ENCODE measurements around the gene EEF2KMT.
"Not testable (repeated sequence)": the region's sequence is repeated elsewhere in the genome, so short reads cannot be mapped to it uniquely, and the experiment has no call there.

EEF2KMT gene

GRCh38 chr16:5093746-5094145, 3.8 kb downstream of the EEF2KMT start:
- not testable (repeated sequence) for H3K9me3 ChIP-seq (ENCODE audit: control insufficient read depth, low read length); H3K27ac ChIP-seq (ENCODE audit: insufficient read depth, low read depth, low read length, poor library complexity, severe bottlenecking); H3K36me3 ChIP-seq (ENCODE audit: control insufficient read depth, insufficient read depth, low read length); H3K4me1 ChIP-seq (ENCODE audit: control insufficient read depth, insufficient read depth, low read length); H3K27me3 ChIP-seq (ENCODE audit: control insufficient read depth, insufficient read depth, low read length, poor library complexity, severe bottlenecking); H3K4me3 ChIP-seq (ENCODE audit: insufficient read depth, low read depth, low read length)
- 88 to 91% methylated on average over 10 of the region's 11 CpGs for WGBS, 2 experiments

- WGBS, 2 experiments = 85 to 89% methylated on average over 7 of the region's 9 CpGs
- not testable (repeated sequence) for H3K4me1 ChIP-seq (ENCODE audit: control insufficient read depth, insufficient read depth, low read length); H3K9me3 ChIP-seq (ENCODE audit: control insufficient read depth, low read length); H3K27ac ChIP-seq (ENCODE audit: insufficient read depth, low read depth, low read length, poor library complexity, severe bottlenecking); H3K27me3 ChIP-seq (ENCODE audit: control insufficient read depth, insufficient read depth, low read length, poor library complexity, severe bottlenecking); H3K4me3 ChIP-seq (ENCODE audit: insufficient read depth, low read depth, low read length); H3K36me3 ChIP-seq (ENCODE audit: control insufficient read depth, insufficient read depth, low read length)
Observed at GRCh38 chr16:5093081-5093480, 4.5 kb downstream of the EEF2KMT start.

GRCh38 chr16:5090592-5090991, 7.0 kb downstream of the EEF2KMT start:
- not testable (repeated sequence) for H3K36me3 ChIP-seq (ENCODE audit: control insufficient read depth, insufficient read depth, low read length); H3K9me3 ChIP-seq (ENCODE audit: control insufficient read depth, low read length); H3K27me3 ChIP-seq (ENCODE audit: control insufficient read depth, insufficient read depth, low read length, poor library complexity, severe bottlenecking); H3K4me3 ChIP-seq (ENCODE audit: insufficient read depth, low read depth, low read length); H3K27ac ChIP-seq (ENCODE audit: insufficient read depth, low read depth, low read length, poor library complexity, severe bottlenecking); H3K4me1 ChIP-seq (ENCODE audit: control insufficient read depth, insufficient read depth, low read length)
- WGBS, 2 experiments = 95 to 96% methylated on average over 9 of the region's 9 CpGs

GRCh38 chr16:5089911-5090555, 7.6 kb downstream of the EEF2KMT start:
- not testable (repeated sequence) for H3K36me3 ChIP-seq (ENCODE audit: control insufficient read depth, insufficient read depth, low read length); H3K27ac ChIP-seq (ENCODE audit: insufficient read depth, low read depth, low read length, poor library complexity, severe bottlenecking)
- WGBS, 2 experiments = 95 to 96% methylated on average over 26 of the region's 26 CpGs

GRCh38 chr16:5088936-5089335, 8.7 kb downstream of the EEF2KMT start:
- not testable (repeated sequence) for H3K27me3 ChIP-seq (ENCODE audit: control insufficient read depth, insufficient read depth, low read length, poor library complexity, severe bottlenecking); H3K4me1 ChIP-seq (ENCODE audit: control insufficient read depth, insufficient read depth, low read length); H3K9me3 ChIP-seq (ENCODE audit: control insufficient read depth, low read length); H3K4me3 ChIP-seq (ENCODE audit: insufficient read depth, low read depth, low read length); H3K27ac ChIP-seq (ENCODE audit: insufficient read depth, low read depth, low read length, poor library complexity, severe bottlenecking); H3K36me3 ChIP-seq (ENCODE audit: control insufficient read depth, insufficient read depth, low read length)
- 94% methylated on average over 17 of the region's 17 CpGs for WGBS, 2 experiments

More at GRCh38 chr16:5089911-5090555, 7.6 kb downstream of the EEF2KMT start:
- H3K27me3 ChIP-seq (ENCODE audit: control insufficient read depth, insufficient read depth, low read length, poor library complexity, severe bottlenecking); H3K9me3 ChIP-seq (ENCODE audit: control insufficient read depth, low read length); H3K4me1 ChIP-seq (ENCODE audit: control insufficient read depth, insufficient read depth, low read length); H3K4me3 ChIP-seq (ENCODE audit: insufficient read depth, low read depth, low read length): not testable (repeated sequence)

- 95 to 96% methylated on average over 18 of the region's 18 CpGs for WGBS, 2 experiments
- H3K27ac ChIP-seq (ENCODE audit: insufficient read depth, low read depth, low read length, poor library complexity, severe bottlenecking); H3K36me3 ChIP-seq (ENCODE audit: control insufficient read depth, insufficient read depth, low read length); H3K27me3 ChIP-seq (ENCODE audit: control insufficient read depth, insufficient read depth, low read length, poor library complexity, severe bottlenecking); H3K9me3 ChIP-seq (ENCODE audit: control insufficient read depth, low read length); H3K4me3 ChIP-seq (ENCODE audit: insufficient read depth, low read depth, low read length); H3K4me1 ChIP-seq (ENCODE audit: control insufficient read depth, insufficient read depth, low read length): not testable (repeated sequence)
Observed at GRCh38 chr16:5088086-5088790, 9.4 kb downstream of the EEF2KMT start.

- not testable (repeated sequence) for H3K4me1 ChIP-seq (ENCODE audit: control insufficient read depth, insufficient read depth, low read length); H3K4me3 ChIP-seq (ENCODE audit: insufficient read depth, low read depth, low read length); H3K27ac ChIP-seq (ENCODE audit: insufficient read depth, low read depth, low read length, poor library complexity, severe bottlenecking); H3K9me3 ChIP-seq (ENCODE audit: control insufficient read depth, low read length); H3K27me3 ChIP-seq (ENCODE audit: control insufficient read depth, insufficient read depth, low read length, poor library complexity, severe bottlenecking); H3K36me3 ChIP-seq (ENCODE audit: control insufficient read depth, insufficient read depth, low read length)
- 88 to 93% methylated on average over 11 of the region's 11 CpGs for WGBS, 2 experiments
Observed at GRCh38 chr16:5085716-5086115, 11.9 kb downstream of the EEF2KMT start.

- H3K27ac ChIP-seq (ENCODE audit: insufficient read depth, low read depth, low read length, poor library complexity, severe bottlenecking); H3K27me3 ChIP-seq (ENCODE audit: control insufficient read depth, insufficient read depth, low read length, poor library complexity, severe bottlenecking); H3K36me3 ChIP-seq (ENCODE audit: control insufficient read depth, insufficient read depth, low read length); H3K9me3 ChIP-seq (ENCODE audit: control insufficient read depth, low read length); H3K4me3 ChIP-seq (ENCODE audit: insufficient read depth, low read depth, low read length); H3K4me1 ChIP-seq (ENCODE audit: control insufficient read depth, insufficient read depth, low read length): not testable (repeated sequence)
- whole genome bisulfite sequencing, 2 experiments = 62 to 63% methylated on average over 10 of the region's 10 CpGs
Observed at GRCh38 chr16:5084802-5085201, 12.8 kb downstream of the EEF2KMT start.

- H3K27ac ChIP-seq (ENCODE audit: insufficient read depth, low read depth, low read length, poor library complexity, severe bottlenecking); H3K9me3 ChIP-seq (ENCODE audit: control insufficient read depth, low read length): not testable (repeated sequence)
Observed at GRCh38 chr16:5084099-5084731, 13.4 kb downstream of the EEF2KMT start.

GRCh38 chr16:5083646-5084045, 13.9 kb downstream of the EEF2KMT start:
- H3K27me3 ChIP-seq (ENCODE audit: control insufficient read depth, insufficient read depth, low read length, poor library complexity, severe bottlenecking) = not testable (repeated sequence)
- WGBS, 2 experiments = 91% methylated on average over 9 of the region's 9 CpGs

More at GRCh38 chr16:5084099-5084731, 13.4 kb downstream of the EEF2KMT start:
- not testable (repeated sequence) for H3K27me3 ChIP-seq (ENCODE audit: control insufficient read depth, insufficient read depth, low read length, poor library complexity, severe bottlenecking); H3K4me1 ChIP-seq (ENCODE audit: control insufficient read depth, insufficient read depth, low read length); H3K4me3 ChIP-seq (ENCODE audit: insufficient read depth, low read depth, low read length); H3K36me3 ChIP-seq (ENCODE audit: control insufficient read depth, insufficient read depth, low read length)
- 83 to 89% methylated on average over 9 to 10 of the region's 11 CpGs for WGBS, 2 experiments

More at GRCh38 chr16:5083646-5084045, 13.9 kb downstream of the EEF2KMT start:
- H3K9me3 ChIP-seq (ENCODE audit: control insufficient read depth, low read length); H3K4me1 ChIP-seq (ENCODE audit: control insufficient read depth, insufficient read depth, low read length); H3K36me3 ChIP-seq (ENCODE audit: control insufficient read depth, insufficient read depth, low read length); H3K27ac ChIP-seq (ENCODE audit: insufficient read depth, low read depth, low read length, poor library complexity, severe bottlenecking); H3K4me3 ChIP-seq (ENCODE audit: insufficient read depth, low read depth, low read length): not testable (repeated sequence)
